IPS-18a (cell line): Measurements from ENCODE around the gene RAMP1.
"Not testable (repeated sequence)": the region's sequence is repeated elsewhere in the genome, so short reads cannot be mapped to it uniquely, and the experiment has no call there.

Experiments used
- H3K27ac ChIP-seq: one replicate; pipeline ENCODE4 v1.5.1; 2013; ENCODE audit warnings: low read length
- H3K27me3 ChIP-seq: one replicate; pipeline ENCODE4 v1.6.1; 2013; ENCODE audit warnings: mild to moderate bottlenecking, low read length; ENCODE audit not compliant: control insufficient read depth, insufficient read depth
- H3K36me3 ChIP-seq: one replicate; pipeline ENCODE4 v1.6.1; 2013; ENCODE audit warnings: low read depth, low read length; ENCODE audit not compliant: control insufficient read depth
- H3K4me1 ChIP-seq: one replicate; pipeline ENCODE4 v1.6.1; 2013; ENCODE audit warnings: low read depth, low read length; ENCODE audit not compliant: control insufficient read depth
- H3K4me3 ChIP-seq: one replicate; pipeline ENCODE4 v1.5.1; 2013; ENCODE audit warnings: low read length
- H3K9ac ChIP-seq: one replicate; pipeline ENCODE4 v1.6.1; 2013; ENCODE audit warnings: mild to moderate bottlenecking, low read length, moderate library complexity
- H3K9me3 ChIP-seq: one replicate; pipeline ENCODE4 v1.6.1; 2013; ENCODE audit warnings: low read depth, low read length; ENCODE audit not compliant: control insufficient read depth

The RAMP1 gene

GRCh38 chr2:237951354-237951753 is 91.9 kb downstream of the RAMP1 start:
- peaks cover 17% of the 10 kb centered on the region for H3K27me3 ChIP-seq
- not testable (repeated sequence) for H3K4me3 ChIP-seq, H3K9me3 ChIP-seq, H3K36me3 ChIP-seq, H3K27ac ChIP-seq, H3K9ac ChIP-seq, H3K4me1 ChIP-seq

- no peak overlapping the region for H3K9ac ChIP-seq
- no peak overlapping the region for H3K27ac ChIP-seq
These were observed 92.5 kb downstream of the RAMP1 start for GRCh38 chr2:237951878-237952277.

GRCh38 chr2:237952851-237953250 is 93.4 kb downstream of the RAMP1 start:
- no peaks in the 10 kb centered on the region for H3K4me1 ChIP-seq
- no peak overlapping the region for H3K4me3 ChIP-seq
- H3K9ac ChIP-seq, result no peak overlapping the region
- H3K9me3 ChIP-seq, result no peaks in the 10 kb centered on the region
- H3K36me3 ChIP-seq, result no peaks in the 10 kb centered on the region
- H3K27ac ChIP-seq, result no peak overlapping the region
- H3K27me3 ChIP-seq, result peaks cover 32% of the 10 kb centered on the region

More at GRCh38 chr2:237951878-237952277, 92.5 kb downstream of the RAMP1 start:
- H3K36me3 ChIP-seq, result no peaks in the 10 kb centered on the region
- no peak overlapping the region for H3K4me3 ChIP-seq
- H3K9me3 ChIP-seq, result no peaks in the 10 kb centered on the region
- no peaks in the 10 kb centered on the region for H3K4me1 ChIP-seq
- peaks cover 22% of the 10 kb centered on the region for H3K27me3 ChIP-seq

- no peaks in the 10 kb centered on the region for H3K36me3 ChIP-seq
- H3K4me3 ChIP-seq, result peak overlapping the region; percentile 61
- peaks cover 34% of the 10 kb centered on the region for H3K27me3 ChIP-seq
- no peaks in the 10 kb centered on the region for H3K4me1 ChIP-seq
- no peak overlapping the region for H3K27ac ChIP-seq
- H3K9ac ChIP-seq, result no peak overlapping the region
- no peaks in the 10 kb centered on the region for H3K9me3 ChIP-seq
These were observed 96.4 kb downstream of the RAMP1 start for GRCh38 chr2:237955640-237956401.

- Histone ChIP-seq H3K4me1 (no peaks in the 10 kb centered on the region), H3K9ac (no peak overlapping the region), H3K4me3 (peak overlapping the region; percentile 61), H3K27ac (no peak overlapping the region), H3K36me3 (no peaks in the 10 kb centered on the region), H3K27me3 (peaks cover 34% of the 10 kb centered on the region), H3K9me3 (no peaks in the 10 kb centered on the region)
These were observed 96.9 kb downstream of the RAMP1 start for GRCh38 chr2:237956402-237956736.

GRCh38 chr2:237961637-237962036 is 102.2 kb downstream of the RAMP1 start:
- Histone ChIP-seq H3K27ac (no peak overlapping the region), H3K4me1 (no peaks in the 10 kb centered on the region), H3K9me3 (no peaks in the 10 kb centered on the region), H3K9ac (no peak overlapping the region), H3K36me3 (no peaks in the 10 kb centered on the region), H3K4me3 (no peak overlapping the region), H3K27me3 (peaks cover 14% of the 10 kb centered on the region)
